A172 (cell line): Measurements from ENCODE around the gene SH3BGRL3. TPM values are rescaled to one million over a fixed set of nuclear protein-coding genes. Genes with fewer than 3 reads are reported as not detected.
"Not testable (repeated sequence)": the region's sequence is repeated elsewhere in the genome, so short reads cannot be mapped to it uniquely, and the experiment has no call there.

ENCODE experiments used
- DNase-seq: peaks from one replicate; pipeline ENCODE4 v3.0.0-alpha.2; 2015; ENCODE audit warnings: low spot score
- total RNA-seq: library from RNA; depleted of rRNA; stranded (reverse); fragments of >200 nt; shearing (Covaris generic); gene quantifications from 2 replicates; pipeline ENCODE4 v1.2.3, GENCODE V29; 2014; rRNA removed

The SH3BGRL3 gene
- total RNA-seq = 71.8 and 77.5 TPM in 2 replicates

DNA sequence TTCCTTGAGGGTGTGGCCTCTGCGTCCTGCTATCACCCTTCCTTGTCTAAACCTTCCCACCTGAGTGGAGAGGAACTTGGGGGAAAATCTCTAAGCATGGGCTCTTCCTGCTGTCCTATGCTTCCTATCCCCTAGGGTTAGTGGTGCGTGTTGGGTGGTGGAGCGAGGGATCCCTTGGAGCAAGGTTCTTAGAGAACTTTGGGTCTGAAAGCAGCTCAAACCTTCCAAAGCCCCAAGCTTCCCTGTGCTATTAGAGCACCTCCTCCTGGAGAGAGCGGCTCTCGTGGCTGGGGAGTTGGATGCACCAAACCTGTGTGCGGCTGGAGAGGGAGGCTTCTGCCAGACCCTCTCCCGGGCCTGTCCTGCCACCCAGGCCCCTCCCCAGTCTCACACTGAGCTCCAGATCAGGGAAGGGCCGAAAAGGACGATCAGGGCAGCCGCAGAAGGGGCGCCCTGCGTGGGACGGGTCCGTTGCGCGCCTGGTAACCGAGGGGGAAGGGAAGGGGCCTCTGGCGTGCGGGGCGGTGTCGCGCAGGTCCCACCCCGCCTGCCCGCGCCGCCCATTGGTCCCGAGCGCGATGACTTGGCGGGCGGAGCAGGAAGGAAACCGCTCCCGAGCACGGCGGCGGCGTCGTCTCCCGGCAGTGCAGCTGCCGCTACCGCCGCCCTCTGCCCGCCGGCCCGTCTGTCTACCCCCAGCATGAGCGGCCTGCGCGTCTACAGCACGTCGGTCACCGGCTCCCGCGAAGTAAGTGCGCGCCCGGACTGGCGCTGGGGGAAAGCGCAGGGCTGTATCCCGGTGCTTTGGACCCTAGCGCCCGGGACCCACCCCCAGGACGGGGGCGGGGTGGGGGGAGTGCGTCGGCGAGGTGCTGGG is at the start of gene SH3BGRL3:
TSS of gene SH3BGRL3 (plus strand) at position 631 of the 877 bp plus-strand sequence. CDS start at position 701, 70 bp downstream.
- peak; percentile 54 for DNase-seq

DNA sequence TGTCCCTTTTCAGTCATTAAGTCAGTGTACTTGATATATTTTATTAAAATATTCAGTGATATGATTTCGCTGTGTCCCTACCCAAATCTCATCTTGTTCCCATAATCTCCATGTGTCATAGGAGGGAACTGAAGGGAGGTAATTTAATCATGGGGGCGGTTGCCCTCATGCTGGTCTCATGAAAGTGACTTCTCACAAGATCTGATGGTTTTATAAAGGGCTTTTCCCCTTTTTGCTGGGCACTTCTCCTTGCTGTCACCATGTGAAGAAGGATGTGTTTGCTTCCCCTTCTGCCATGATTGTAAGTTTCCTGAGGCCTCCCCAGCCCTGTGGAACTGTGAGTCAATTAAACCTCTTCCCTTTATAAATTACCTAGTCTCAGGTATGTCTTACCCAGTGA is 49.2 kb upstream of the SH3BGRL3 start:
- DNase-seq = not testable (repeated sequence)

GRCh38 chr1:26233903-26234643 is 45.8 kb upstream of the SH3BGRL3 start, which contains the start of gene CEP85:
TSS of gene CEP85 (plus strand) at chr1:26234200. CDS start at chr1:26239784, 5,584 bp downstream.
- DNase-seq = peak; percentile 89

GRCh38 chr1:26234644-26235370 is 45.1 kb upstream of the SH3BGRL3 start:
- DNase-seq = peak; percentile 8

DNA sequence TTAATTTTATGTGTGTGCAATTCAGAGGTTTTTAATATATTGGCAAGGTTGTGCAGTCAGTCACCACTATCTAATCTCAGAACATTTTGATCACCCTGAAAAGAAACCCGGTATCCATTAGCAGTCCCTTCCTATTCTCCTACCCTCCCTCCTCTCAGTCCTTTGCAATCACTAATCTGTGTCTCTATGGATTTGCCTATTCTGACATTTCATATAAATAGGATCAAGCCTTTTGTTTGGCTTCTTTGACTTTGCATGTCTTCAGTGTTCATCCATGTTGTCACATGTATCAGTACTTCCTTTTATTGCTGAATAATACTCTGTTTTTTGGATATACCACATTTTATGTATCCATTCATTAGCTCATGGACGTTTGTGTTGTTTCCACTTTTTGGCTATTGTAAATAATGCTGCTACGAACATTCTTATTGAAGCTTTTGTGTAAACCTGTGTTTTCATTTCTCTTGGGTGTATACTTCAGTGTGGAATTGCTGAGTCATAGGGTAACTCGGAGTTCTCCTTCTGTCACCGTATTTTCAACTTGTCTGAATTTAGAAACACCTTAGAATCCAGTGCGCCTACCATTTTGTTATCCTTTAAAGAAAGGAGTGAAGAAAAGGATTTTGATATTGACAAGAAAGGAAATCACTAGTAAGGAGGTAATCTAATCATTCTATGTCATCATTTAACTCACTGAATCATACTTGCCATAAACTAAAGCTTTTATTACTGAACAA is 42.5 kb upstream of the SH3BGRL3 start:
- peak; percentile 23 for DNase-seq

DNA sequence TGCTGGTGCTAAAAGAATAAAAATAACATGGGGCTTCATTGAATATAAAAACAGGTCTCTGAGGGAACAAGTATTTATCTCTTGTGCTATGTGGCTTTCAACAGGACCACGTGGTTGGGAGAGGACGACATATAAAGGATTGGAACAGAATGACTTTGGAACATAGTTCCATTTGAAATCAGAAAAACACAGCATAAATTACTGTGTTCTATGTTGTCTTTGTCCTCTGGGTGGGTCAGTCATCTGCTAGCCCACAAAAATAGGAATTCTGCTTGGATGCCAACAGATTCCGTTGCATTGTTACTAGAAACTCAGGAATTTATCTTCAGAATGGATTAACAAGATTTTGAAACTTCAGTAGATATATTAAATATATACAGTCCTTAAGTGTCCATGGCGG is 40.0 kb upstream of the SH3BGRL3 start:
- DNase-seq = peak; percentile 24

DNA sequence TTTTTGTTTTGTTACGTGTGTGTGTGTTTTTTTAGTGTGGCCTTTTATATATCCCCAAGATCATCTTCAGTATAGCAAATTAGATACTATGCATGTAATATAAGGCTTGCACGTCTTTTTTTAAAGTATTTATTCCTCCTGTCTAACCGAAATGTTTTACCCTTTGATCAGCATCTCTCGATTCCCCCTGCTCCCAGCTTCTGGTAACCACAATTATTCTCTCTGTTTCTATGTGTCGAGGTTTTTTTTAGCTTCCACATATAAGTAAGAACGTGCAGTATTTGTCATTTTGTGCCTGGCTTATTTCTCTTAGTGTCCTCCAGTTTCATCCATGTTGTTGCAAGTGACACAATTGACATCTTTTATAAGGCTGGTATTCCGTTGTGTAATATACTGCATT is 27.2 kb upstream of the SH3BGRL3 start:
- DNase-seq = no peak

- DNase-seq = no peak
Observed at GRCh38 chr1:26254404-26254803, 25.5 kb upstream of the SH3BGRL3 start.

DNA sequence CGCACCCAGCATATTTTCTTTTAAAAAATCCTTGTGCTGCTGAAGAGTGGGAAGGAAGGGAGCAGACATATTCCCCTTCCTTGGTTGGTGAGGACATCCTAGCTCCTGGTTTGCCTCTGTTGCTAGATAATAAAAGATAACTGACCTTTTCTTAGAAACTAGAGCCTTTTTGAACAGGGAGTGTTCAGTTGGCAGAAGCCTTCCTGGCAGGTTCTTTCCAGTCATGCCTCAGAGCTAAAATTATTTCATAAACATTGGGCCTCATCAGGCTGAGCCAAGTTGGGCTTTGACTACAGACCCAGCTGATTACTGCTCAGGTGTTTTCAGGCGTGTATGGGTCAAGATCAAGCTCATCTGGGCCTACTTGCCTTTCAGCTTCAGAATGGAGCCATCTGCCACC is 22.7 kb upstream of the SH3BGRL3 start:
- DNase-seq = no peak

DNA sequence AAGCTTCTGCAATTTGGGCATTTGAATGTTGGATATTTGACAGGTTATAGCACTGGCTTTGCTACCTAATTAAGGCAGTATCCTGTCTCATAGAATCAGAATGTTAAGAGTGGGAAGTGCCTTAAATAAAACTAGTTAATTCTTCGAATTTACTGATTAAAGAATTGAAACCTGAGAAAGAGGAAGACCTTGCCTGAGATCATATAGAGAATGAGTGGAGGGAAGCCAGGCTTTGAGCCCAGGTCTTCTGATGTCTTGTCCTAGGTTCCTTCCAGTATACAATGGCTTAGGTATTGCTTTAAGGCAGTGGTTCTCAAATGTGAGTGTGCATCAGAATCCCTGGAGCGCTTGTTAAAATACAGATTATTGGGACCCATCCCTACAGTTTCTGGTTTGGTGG is 20.9 kb upstream of the SH3BGRL3 start:
- DNase-seq = no peak

DNA sequence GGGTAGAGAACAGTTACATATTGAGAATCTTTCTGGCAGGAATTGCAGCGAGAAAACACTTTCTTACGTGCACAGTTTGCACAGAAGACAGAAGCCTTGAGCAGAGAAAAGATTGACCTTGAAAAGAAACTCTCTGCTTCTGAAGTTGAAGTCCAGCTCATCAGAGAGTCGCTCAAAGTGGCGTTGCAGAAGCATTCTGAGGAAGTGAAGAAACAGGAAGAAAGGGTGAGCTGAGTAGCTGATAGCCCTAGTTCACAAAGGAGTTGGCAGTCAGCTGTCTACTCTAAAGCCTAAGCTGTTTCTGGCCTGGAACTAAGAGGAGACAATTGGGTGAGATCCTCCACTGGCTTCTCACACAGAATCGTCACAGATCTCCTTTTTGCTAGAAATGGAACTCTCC is 20.3 kb upstream of the SH3BGRL3 start:
- no peak for DNase-seq

DNA sequence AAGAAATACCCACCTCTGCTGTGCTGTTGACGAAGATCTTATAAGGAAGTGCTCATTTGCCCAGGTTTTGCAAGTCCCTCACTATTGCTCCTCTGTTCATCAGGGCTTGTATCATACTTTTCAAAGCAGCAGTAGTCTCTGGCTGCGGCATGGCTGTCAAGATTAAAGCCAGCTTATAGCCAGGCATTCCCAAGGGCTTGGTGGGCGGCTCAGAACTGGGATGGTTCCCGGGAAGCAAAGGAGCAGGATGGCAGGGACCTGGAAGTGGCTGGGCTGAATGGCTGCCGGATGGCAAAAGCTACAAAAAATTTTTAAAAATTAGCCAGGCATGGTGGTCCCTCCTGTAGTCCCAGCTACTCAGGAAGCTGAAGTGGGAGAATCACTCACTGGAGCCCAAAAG is 16.7 kb upstream of the SH3BGRL3 start:
- no peak for DNase-seq

- DNase-seq = no peak
Observed at GRCh38 chr1:26265405-26265804, 14.5 kb upstream of the SH3BGRL3 start.

DNA sequence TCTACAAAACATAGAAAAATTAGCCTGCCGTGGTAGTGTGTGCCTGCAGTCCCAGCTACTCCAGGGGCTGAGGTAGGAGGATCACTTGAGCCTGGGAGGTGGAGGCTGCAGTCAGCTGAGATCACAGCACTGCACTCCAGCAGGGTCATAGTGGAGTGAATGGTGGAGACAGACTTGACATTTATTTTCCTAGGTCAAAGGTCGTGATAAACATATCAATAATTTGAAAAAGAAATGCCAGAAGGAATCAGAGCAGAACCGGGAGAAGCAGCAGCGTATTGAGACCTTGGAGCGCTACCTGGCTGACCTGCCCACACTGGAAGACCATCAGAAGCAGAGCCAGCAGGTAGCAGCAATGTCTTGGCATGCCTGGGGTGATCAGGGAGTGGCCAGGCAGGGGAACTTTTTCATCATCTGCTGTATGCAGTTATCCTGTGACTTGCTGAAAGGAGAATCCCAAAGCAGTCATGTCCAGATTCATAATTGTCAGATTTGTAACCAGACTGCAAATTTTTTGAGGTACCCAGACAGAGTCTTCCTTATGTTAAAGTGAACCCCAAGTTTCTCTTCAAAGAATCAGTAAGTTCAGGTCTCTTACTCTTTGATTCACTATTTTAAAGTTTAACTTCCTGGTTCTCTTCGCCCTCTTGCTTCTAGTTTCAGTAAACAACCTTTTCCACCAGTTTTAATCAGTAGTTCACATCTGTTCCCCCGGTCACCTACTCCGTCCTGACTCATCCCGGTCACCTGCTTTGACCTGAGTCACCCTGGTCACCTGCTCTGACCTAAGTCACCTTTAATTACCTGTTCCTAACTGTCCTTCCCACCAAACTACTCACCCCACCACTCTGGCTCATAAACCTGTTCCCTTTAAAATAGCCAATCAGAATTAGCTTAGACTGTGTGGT is 11.3 kb upstream of the SH3BGRL3 start:
- no peak for DNase-seq

GRCh38 chr1:26269198-26269550 is 10.7 kb upstream of the SH3BGRL3 start:
- DNase-seq = no peak

GRCh38 chr1:26274801-26275425 is 5.0 kb upstream of the SH3BGRL3 start:
- DNase-seq = no peak

DNA sequence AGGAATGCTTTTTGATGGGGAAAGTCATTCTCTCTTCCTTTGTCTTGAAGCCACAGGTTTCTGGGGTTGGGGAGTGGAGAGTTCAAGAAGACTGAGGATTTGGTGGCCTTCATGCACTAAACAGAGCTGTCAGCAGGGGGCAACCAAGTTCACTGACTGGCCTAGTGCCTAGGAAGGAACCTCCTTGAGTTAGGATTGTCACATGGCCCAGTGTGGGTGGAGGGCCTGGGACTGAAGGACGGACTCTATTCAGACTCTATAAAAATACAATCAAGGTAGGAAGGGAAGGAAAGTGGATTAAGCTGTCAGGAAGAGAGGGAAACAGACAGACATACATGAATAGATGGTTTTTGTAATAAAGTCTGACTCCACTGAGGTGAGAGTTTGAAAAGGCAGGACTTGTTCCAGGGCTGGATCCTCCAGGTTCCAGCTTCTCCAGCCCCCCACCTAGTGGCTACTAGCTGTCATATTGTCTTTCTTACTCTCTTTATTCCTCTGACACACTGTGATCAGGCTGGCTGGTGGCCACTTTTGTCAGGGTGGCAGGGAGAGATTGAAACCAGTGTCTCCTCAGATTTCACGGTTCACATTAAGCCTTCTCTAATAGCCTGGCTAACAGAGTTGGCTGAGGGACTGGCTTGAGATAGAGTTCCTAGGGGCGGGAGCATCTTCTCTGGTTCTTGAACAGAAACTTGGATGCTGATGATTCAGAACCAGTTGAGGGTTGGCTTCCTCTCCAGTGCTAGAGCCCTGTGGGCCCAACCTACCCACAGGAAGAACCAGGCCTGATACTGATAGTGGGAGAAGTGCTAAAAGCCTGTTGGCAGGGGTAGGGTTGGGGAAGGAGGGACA is 4.1 kb upstream of the SH3BGRL3 start:
- peak; percentile 91 for DNase-seq

DNA sequence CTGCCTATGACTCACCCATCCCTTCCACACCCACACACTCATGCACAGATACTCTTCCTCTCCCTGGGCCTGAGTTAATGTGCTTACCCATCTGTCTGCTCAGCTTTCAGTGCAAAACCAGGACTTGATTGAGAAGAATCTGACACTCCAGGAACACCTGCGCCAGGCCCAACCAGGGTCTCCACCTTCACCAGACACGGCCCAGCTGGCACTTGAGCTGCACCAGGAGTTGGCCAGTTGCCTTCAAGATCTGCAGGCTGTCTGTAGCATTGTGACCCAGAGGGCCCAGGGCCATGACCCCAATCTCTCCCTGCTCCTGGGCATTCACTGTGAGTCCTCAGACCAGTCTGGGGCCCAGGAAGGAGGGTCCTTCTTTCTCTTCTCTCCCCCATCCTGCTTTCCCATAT is 3.5 kb upstream of the SH3BGRL3 start:
- no peak for DNase-seq

DNA sequence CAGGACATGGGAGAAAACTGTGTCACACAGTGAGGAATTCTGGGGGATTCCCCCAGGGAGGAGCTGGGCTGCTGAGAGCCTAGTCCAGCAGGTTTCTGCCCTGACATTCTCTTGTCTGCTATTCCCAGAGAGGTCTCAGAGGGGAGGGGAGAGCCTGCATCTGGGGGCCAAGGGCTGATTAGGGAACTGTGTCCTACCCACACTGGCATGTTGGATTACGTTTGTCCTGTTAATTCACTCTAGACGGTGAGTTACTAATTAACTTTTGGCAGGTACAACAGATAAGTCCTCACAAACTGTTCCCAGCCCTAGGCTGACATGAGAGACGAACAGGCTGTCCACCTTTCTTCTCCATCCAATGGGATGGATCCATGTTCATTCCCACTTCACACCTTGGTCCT is 2.6 kb upstream of the SH3BGRL3 start:
- DNase-seq = no peak
